ENCODE data around the gene MAG.

MAG gene

GRCh38 chr19:35291916-35292315, at the start of gene MAG:
TSS of gene MAG (plus strand) at chr19:35292161. CDS start at chr19:35295409, 3,248 bp downstream.
- DNase-seq, result no peak

DNA sequence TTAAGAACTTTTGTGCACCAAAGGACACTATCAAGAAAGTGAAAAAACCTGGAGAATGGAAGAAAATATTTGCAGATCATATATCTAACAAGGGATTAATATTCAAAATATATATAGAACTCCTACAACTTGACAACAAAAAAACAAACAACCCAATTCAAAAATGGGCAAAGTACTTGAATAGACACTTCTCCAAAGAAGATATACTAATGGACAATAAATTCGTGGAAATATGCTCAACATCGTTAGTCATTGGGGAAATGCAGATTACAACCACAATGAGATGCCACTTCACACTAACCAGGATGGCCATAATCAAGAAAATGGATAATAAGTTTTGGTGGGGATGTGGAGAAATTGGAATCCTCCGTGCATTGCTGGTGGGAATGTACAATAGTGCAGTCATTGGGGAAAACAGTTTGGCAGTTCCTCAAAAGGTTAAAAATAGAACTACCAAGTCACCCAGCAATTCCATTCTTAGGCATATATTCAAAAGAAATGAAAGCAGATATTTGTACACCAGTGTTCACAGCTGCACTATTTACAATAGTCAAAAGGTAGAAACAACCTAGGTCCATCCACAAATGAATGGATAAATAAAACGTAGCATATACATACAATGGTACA, 45.4 kb upstream of the MAG start:
- DNase-seq, result no peak

GRCh38 chr19:35247526-35248309, 44.2 kb upstream of the MAG start:
- DNase-seq, result no peak

DNA sequence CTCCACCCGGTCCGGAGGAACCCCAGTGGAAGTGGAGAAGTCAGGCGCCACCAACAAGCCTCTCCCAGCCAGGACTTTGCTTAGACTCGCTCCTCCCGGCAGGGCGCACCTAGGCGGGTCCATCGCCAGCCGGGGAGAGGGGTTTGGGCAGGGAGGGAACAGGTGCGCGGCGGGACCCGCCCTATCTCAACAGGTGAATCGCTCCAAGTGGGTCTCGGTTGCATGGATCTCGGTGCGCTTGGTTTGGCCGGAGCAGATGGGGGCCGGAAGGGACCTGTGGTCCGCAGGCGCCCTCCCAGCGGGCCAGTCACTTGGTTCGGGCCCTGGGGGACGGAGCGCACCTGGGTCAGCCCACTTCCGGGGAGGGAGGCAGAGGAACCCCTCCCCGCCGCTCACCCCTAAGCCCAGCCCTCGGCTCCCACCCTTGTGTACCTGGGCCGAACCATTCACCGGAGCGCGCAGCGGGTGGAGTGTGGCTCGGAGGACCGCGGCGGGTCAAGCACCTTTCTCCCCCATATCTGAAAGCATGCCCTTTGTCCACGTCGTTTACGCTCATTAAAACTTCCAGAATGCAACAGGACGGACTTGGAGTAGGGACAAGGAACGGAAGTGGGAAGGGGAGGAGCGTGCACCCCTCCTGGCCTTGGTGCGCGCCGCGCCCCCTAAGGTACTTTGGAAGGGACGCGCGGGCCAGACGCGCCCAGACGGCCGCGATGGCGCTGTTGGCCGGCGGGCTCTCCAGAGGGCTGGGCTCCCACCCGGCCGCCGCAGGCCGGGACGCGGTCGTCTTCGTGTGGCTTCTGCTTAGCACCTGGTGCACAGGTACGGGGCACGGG, 43.4 kb upstream of the MAG start, which contains the start of gene LSR:
LSR (plus strand) TSS at position 693 of the 836 bp plus-strand sequence; CDS start at position 714, 21 bp downstream.
- no peak for DNase-seq

GRCh38 chr19:35249146-35249847, 42.7 kb upstream of the MAG start:
- no peak for DNase-seq

DNA sequence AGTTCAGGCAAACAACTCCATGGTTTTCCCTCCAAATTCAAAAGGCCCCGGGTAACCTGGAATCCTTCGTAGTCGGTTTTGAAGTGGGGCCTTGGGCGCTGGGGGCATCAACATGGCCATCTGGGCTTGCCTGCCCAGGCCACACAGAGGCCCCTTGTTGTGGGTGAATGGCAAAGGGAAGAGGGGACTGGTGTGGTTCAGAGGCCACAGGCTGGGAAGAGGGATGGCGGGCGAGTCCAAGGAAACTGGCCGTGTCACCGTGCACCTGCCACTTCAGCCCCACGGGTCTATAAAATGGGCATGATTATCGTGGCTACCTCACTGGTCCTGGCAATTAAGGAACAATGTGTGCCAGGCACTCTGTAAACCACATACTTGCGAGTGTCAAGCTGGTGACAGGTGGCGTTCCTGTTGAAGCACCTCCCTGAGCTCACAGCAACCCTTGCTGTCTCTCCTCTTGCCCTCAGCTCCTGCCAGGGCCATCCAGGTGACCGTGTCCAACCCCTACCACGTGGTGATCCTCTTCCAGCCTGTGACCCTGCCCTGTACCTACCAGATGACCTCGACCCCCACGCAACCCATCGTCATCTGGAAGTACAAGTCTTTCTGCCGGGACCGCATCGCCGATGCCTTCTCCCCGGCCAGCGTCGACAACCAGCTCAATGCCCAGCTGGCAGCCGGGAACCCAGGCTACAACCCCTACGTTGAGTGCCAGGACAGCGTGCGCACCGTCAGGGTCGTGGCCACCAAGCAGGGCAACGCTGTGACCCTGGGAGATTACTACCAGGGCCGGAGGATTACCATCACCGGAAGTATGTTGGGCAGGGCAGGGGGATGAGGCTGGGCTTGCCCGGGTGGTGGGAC, 41.9 kb upstream of the MAG start:
- no peak for DNase-seq

DNA sequence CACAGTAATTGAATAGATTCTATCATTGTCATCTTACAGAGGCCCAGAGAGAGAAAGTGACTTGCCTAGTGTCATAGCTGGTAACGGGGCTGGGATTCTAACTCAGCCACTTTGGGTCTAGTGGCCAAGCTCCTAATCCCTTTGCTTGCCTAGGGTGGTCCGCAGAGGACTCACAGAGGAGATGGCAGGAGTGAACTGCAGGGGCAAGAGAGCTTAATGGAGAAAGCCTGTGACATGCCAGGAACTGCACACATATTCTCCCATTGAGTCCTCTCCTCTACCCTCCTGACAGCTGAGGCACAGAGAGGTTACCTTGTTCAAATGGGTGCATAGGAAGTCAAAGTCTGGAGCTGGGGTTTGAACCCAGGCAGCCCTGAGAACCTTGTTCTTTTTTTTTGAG, 40.5 kb upstream of the MAG start:
- no peak for DNase-seq

DNA sequence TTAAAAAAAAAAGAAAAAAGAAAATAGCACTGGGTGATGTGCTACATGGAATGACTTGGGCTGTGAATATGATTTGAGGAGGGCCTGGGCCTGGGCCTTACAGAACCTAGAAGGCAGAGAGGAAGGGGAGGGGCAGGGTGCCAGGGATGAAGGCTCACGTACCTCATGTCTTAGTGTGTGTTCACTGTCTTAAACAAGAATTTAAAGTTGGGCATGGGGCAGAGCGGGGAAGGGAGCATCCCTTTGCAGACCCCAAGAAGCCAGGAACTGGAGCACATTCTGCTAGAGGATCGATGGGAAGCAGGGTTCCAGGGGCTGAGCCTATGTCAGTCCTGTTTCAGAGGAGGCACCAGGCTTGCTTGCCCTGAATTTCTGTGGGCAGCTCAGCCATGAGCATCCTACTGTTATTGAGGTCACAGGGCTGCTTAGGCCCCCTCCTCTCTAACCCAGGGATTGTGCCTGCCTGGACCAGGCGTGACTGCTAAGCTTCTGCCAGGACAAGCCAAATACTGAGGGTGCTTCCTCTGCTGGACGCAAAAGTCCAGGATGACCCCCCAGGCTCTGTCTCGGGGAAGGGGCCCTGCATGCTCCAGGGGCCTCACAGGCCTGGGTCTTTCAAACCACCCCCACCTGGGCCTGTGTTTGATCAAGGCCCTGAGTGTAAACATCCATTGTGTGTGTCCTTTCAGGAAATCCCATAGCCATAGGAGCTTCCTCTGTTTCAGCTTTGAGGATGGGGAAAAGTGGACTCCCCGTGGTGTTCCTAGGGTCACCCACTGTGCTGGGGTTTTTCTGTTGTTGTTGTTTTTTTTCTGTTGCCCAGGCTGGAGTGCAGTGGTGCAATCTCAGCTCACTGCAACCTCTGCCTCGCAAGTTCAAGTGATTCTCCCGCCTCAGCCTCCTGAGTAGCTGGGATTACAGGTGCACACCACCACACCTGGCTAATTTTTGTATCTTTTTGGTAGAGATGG, 38.4 kb upstream of the MAG start:
- DNase-seq, result no peak

GRCh38 chr19:35254341-35255297, 37.3 kb upstream of the MAG start:
- DNase-seq, result no peak

DNA sequence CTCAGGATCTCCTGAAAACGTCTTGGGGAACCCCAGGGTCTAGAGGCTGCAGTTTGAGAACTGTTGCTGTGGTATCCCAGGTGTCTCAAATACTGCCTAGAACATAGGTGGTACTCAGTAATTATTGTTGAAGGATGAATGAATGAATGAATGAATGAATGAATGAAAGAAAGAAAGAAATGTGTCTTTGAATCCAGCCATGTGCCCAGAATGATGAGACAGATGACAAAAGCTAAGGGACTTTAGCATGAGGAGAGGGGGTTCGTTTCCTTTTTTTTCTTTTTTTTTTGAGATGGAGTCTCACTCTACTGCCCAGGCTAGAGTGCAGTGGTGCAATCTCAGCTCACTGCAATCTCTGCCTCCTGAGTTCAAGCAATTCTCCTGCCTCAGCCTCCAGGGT, 35.4 kb upstream of the MAG start:
- no peak for DNase-seq

DNA sequence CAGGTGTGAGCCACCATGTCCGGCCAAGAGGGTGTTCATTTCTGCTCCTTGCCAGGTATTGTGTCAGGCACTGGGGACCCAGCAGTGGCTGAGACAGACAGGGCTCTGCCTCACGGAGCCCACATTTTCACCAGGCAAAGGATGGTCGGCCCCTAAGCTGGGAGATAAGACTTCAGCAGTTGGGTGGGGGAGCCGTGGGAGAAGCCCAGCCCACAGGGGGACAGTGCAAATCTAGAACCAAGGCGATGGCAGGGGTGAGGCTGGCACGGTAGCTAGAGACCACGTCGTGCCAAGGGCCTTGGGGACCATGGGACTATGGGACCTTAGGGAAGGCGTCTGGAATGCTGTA, 34.9 kb upstream of the MAG start:
- DNase-seq, result no peak

DNA sequence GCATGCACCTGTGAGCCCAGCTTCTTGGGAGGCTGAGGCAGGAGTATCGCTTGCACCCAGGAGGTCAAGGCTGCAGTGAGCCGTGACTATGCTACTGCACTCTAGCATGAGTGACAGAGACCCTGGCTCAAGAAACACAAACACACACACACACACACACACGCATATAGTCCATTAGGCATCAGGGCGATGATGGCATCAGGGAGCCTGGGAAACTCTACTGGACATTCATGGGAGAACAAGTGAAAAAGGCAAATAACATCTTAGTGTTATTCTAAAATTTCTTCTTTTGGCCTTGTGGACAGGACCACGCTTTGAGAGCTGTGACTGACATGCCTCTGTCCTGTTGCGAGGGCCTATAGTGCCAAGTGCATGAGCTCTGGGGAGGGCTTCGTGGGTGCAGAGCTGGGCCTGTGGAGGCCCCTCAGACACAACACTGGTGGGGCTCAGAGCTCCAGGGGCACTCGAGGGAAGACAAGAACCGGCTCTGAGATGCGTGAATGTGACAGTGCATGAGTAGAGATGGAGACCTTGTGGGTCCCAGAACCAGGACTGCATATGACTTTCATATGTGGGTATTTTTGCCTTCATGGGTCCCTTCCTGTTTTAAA, 31.2 kb upstream of the MAG start:
- no peak for DNase-seq

DNA sequence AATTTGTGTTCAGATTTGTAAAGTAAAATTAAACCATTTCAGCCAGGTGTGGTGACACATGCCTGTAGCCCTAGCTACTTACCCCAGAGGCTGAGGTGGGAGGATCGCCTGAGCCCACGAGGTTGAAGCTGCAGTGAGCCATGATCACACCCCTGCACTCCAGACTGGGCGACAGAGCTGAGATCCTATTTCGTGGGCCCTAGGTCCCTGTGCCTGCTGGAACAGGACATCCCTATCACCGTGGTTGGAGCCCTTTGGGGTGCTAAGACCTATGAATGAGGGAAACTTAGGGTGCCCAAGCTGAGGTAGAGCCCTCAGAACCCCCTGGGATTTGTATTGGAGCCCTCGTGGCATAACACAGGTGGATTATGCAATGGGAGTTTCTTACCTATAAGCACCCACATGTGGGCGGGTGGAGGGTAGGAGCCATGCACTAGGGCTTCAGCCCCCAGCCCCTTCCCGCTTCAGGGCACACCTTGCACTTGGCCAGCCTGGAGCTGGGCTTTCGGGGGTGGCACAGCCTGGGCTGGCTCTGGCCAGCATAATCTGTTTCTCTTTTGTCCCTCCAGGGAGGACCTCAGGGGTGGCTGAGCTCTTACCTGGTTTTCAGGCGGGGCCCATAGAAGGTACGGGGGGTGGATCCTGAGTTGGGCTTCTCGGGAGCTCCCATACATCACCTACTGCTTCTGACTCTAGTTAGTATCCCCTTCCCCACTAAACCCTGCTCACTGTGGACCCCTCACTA, 30.4 kb upstream of the MAG start:
- DNase-seq, result no peak

DNA sequence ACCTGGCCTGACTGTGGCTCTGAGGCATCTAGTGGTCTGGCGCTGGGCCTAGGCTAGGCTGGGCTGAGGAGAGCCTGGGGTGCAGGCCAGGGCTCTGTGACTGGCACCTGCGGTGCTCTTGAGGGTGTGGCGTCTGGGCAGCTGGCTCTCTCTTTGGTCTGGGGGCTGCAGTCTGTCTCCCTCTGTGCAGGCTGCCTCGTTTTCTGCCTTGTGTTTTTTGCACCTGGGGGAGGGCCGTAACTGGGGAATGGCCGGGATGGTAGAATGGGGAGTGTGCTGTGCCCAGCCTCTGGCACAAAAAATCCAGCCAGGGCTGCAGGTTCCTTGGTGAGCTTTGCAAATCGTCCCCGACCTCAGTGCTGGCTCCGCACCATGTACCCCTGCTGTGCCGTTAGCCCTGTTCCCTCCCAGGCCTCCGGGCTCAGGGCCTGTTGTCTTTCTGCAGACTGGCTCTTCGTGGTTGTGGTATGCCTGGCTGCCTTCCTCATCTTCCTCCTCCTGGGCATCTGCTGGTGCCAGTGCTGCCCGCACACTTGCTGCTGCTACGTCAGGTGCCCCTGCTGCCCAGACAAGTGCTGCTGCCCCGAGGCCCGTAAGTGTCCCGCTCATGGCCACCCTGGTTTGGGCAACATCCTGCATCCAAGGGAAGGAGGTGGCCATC, 29.7 kb upstream of the MAG start:
- DNase-seq, result no peak

DNA sequence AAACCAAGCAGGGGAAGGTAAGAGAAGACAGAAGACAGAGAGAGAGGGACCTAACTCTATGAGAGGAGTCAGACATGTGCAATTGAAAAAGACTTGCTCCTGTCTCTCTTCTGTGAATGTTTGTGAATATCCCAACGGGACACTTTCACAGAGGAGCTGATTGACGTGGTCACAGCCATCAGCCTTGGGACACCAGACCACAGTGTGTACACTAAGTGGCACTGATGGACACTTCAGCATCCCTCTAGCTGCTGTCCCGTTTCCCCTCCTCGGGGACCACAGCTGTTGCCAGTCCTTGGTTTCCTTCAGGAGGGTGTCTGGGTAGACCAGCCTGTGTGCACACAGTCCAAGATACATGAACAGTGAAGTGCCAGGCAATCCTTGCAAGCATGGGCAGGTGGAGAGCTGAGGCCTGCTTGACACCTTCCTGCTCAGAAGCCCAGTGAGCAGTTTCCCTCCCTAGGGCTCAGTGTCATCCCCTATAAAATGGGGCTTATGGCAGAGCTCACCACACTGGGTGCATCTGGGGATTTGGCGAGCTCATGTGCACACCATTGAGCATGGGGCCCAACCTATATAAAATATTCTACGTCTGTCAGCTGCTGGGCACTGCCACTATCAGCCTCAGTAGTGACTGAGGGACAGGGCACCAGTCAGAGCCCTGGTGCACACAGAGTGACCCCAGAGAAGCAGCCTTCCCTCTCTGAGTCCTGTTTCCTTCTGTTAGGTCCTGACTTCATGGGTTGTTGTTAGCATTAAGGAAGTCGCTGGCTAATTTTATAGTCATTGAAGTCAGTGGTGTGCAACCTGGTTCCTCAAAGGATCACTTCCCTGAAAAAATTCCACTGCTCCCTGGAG, 27.5 kb upstream of the MAG start:
- no peak for DNase-seq

- no peak for DNase-seq
Measured at GRCh38 chr19:35265126-35265899, 26.6 kb upstream of the MAG start.
